Upper lobe of left lung (tissue), 6 donors: ENCODE measurements around the gene ITPR1. TPM values are rescaled to one million over a fixed set of nuclear protein-coding genes. Genes with fewer than 3 reads are reported as not detected.

Experiments
- ATAC-seq, 2 donors: fragments of 200-7000 bp; cut with Tn5 transposase; one replicate each; pipeline ENCODE4 v1.9.1; 2022; ENCODE audit warnings: mild to moderate bottlenecking in 2 of 2, moderate library complexity in 2 of 2; ENCODE audit not compliant: low FRiP score in 2 of 2
- DNase-seq, 2 donors: peaks; one replicate each; pipeline ENCODE4 v3.0.0-alpha.2; 2019 to 2020
- H3K27ac ChIP-seq, 4 donors: fragments of 200-600 bp; sonication (generic); one replicate each; pipeline ENCODE4 v1.5.1; 2016 to 2019
- H3K27me3 ChIP-seq, 4 donors: fragments of 200-600 bp; sonication (generic); one replicate each; pipeline ENCODE4 v1.5.1; 2017 to 2019
- H3K36me3 ChIP-seq, 4 donors: fragments of 200-600 bp; sonication (generic); one replicate each; pipeline ENCODE4 v1.5.1; 2016 to 2019
- H3K4me1 ChIP-seq, 4 donors: fragments of 200-600 bp; sonication (generic); one replicate each; pipeline ENCODE4 v1.5.1; 2018 to 2019
- H3K4me3 ChIP-seq, 4 donors: fragments of 200-600 bp; sonication (generic); one replicate each; pipeline ENCODE4 v1.5.1; 2017 to 2019; ENCODE audit warnings: mild to moderate bottlenecking in 2 of 4, moderate library complexity in 1 of 4
- H3K9me3 ChIP-seq, 4 donors: fragments of 200-600 bp; sonication (generic); one replicate each; pipeline ENCODE4 v1.5.1; 2018 to 2019
- EP300 ChIP-seq, 4 donors: sonication (generic); formaldehyde crosslinking; IDR thresholded peaks; one replicate each; pipeline ENCODE4 v1.5.1; 2017; ENCODE audit warnings: antibody characterized with exemption in 4 of 4, control low read depth in 2 of 4
- POLR2A ChIP-seq, 4 donors: fragments of 450-650 bp; IDR thresholded peaks; one replicate each; pipeline ENCODE4 v1.5.1; 2016 to 2017; ENCODE audit warnings: antibody characterized with exemption in 4 of 4, mild to moderate bottlenecking in 2 of 4
- POLR2AphosphoS5 ChIP-seq, 2 donors: sonication (generic); formaldehyde crosslinking; IDR thresholded peaks; one replicate each; pipeline ENCODE4 v1.5.1; 2017; ENCODE audit warnings: antibody characterized with exemption in 2 of 2
- WGBS, 2 donors: methylation state at CpG; one replicate each; pipeline ENCODE4 v1.1.5; 2017 to 2018; 5-methylcytosine and 5-hydroxymethylcytosine counted together
- total RNA-seq, 6 donors: library from RNA; depleted of rRNA in 4 of 6; stranded (reverse); fragments of >200 nt in 4 of 6; gene quantifications; one replicate each; pipeline versions ENCODE4 v1.1.0 to v1.2.1, GENCODE V29; 2016 to 2021
- TF ChIP-seq, protein P1 (sequence below), 6 experiments: fragments of 450-650 bp in 4 of 6; fragments of 200-600 bp in 2 of 6; sonication (generic) in 2 of 6; IDR thresholded peaks; one replicate each; pipeline ENCODE4 v1.5.1; 2016 to 2019; ENCODE audit warnings: antibody characterized with exemption in 6 of 6
- donor health status: DM: no; HTN: no; CAD: no; lungs with moderate emphysema.
- donor health status: DM: no; HTN: yes; CAD: no; lungs with severe emphysema.

ITPR1 gene
- total RNA-seq, 6 donors from 2014 or later, result 55.5 to 136 (median 66.2) TPM

DNA sequence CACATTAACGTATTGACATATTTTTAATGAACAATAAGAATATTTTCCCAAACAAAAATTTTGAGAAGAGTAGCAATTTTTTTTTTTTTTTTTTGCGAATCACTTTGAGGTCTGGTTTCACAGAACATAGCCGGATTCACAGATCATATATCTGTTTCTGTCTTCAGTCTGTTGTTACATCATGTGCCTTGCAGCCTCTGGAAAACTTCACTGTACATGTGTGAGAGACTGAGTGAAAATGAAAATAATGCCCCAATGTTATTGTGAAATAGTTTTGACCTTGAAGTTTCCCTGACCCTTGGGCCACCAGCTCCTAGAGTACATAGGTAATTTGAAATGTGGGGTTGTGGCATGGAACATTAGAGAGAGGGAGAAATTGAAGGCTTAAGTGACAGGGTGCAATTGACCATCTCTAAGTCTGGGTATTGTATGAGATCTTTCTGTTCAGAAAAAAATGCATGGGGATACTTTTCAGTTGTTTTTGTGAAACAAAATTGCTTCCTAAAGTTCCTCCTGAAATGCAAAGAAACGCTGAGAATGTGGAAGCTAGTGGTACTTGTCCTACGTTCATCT, 14.0 kb downstream of the ITPR1 start:
- 57 to 62% methylated on average over 5 of the region's 5 CpGs for WGBS, 2 donors
- H3K27ac ChIP-seq, result no peak overlapping the region
- no peak overlapping the region for H3K4me3 ChIP-seq
- H3K9me3 ChIP-seq, result no peaks in the 10 kb centered on the region
- no peaks in the 10 kb centered on the region for H3K27me3 ChIP-seq
- TF ChIP-seq POLR2A (IDR thresholded peaks at IDR 0.05) (no peak), EP300 (IDR thresholded peaks at IDR 0.05) (no peak), POLR2AphosphoS5 (IDR thresholded peaks at IDR 0.05) (no peak)
- TF ChIP-seq, protein P1, sequence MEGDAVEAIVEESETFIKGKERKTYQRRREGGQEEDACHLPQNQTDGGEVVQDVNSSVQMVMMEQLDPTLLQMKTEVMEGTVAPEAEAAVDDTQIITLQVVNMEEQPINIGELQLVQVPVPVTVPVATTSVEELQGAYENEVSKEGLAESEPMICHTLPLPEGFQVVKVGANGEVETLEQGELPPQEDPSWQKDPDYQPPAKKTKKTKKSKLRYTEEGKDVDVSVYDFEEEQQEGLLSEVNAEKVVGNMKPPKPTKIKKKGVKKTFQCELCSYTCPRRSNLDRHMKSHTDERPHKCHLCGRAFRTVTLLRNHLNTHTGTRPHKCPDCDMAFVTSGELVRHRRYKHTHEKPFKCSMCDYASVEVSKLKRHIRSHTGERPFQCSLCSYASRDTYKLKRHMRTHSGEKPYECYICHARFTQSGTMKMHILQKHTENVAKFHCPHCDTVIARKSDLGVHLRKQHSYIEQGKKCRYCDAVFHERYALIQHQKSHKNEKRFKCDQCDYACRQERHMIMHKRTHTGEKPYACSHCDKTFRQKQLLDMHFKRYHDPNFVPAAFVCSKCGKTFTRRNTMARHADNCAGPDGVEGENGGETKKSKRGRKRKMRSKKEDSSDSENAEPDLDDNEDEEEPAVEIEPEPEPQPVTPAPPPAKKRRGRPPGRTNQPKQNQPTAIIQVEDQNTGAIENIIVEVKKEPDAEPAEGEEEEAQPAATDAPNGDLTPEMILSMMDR (IDR thresholded peaks at IDR 0.05), result no peak
- DNase-seq, result no peak
- ATAC-seq, result no peak
- H3K4me1 ChIP-seq, result peaks cover 14 to 24% (median 19%) of the 10 kb centered on the region in 4 donors
- no peaks in the 10 kb centered on the region for H3K36me3 ChIP-seq

GRCh38 chr3:4508048-4508981, 15.2 kb downstream of the ITPR1 start:
- no peaks in the 10 kb centered on the region for H3K36me3 ChIP-seq
- ATAC-seq (no peak), DNase-seq (no peak)
- WGBS, 2 donors, result 74 to 83% methylated on average over 8 of the region's 8 CpGs
- H3K4me1 ChIP-seq, result peaks cover 14 to 22% (median 19%) of the 10 kb centered on the region in 4 donors
- H3K27me3 ChIP-seq, result no peaks in the 10 kb centered on the region
- H3K27ac ChIP-seq, result no peak overlapping the region
- H3K9me3 ChIP-seq, result no peaks in the 10 kb centered on the region
- H3K4me3 ChIP-seq, result no peak overlapping the region
- TF ChIP-seq POLR2AphosphoS5 (IDR thresholded peaks at IDR 0.05), result no peak
- no peak for TF ChIP-seq EP300 (IDR thresholded peaks at IDR 0.05)
- TF ChIP-seq, protein P1 (IDR thresholded peaks at IDR 0.05), result no peak
- no peak for TF ChIP-seq POLR2A (IDR thresholded peaks at IDR 0.05)

DNA sequence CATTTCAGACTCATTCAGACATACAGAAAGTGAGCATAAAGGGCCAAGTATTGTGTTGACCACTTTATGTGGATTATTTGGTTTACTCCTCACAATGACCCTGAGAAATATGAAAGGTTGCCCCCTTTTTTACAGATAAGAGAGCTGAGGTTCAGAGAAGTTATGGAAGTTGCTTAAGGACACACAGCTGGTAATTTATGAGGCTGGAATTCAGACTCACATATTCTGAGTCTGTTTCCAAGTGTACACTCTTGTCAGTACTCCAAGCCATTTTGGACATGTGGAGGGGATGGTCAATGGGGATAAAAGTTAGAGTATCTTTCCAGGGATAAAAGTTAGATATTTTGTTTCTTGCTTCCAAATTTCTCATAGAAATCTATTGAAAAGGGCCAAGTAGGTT, 15.9 kb downstream of the ITPR1 start:
- no peak for ATAC-seq
- peaks cover 13 to 19% (median 14%) of the 10 kb centered on the region in 4 donors for H3K4me1 ChIP-seq

DNA sequence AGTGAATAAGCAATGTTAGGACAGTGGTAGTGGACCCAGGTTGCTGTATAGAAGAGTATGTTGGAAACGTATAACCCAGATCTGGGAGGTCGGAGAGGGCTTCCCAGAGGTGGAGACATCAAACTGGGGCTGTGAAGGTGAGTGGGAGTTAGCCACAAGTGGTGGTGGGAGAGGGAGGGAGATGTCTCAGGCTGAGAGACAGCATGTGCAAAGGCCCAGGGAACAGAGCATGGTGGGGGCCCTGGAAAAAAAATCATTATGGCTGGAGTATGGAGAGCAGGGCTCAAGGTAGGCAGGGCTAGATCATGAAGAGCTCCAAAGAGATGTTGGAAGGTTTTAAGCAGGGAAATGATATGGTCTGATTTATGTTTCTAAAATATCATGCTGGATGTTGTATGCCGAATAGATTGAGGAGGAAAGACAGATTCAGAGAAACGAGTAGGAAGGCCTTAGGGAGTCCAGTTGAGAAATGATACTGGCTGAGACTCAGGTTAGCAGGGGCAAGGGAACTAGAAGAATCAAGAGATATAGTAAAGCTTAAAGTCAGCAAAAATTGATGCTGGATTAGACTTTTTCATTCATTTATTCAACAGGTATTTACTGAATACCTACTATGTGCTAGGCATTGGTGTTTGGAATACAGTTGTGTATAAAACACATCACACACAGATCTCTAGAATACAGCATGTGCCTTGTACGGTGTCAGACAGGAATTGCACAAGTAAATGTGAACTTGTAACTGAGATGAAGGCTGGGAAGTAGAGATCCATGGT, 17.0 kb downstream of the ITPR1 start:
- no peak for ATAC-seq
- TF ChIP-seq, protein P1 (IDR thresholded peaks at IDR 0.05), result no peak
- no peak for TF ChIP-seq POLR2AphosphoS5 (IDR thresholded peaks at IDR 0.05)
- no peak for TF ChIP-seq EP300 (IDR thresholded peaks at IDR 0.05)
- no peak for TF ChIP-seq POLR2A (IDR thresholded peaks at IDR 0.05)
- 86 to 91% methylated on average over 5 of the region's 5 CpGs for WGBS, 2 donors
- Histone ChIP-seq H3K4me3 (no peak overlapping the region), H3K36me3 (no peaks in the 10 kb centered on the region), H3K27ac (no peak overlapping the region), H3K4me1 (peaks cover 1 to 12% (median 7%) of the 10 kb centered on the region in 4 donors), H3K9me3 (no peaks in the 10 kb centered on the region), H3K27me3 (no peaks in the 10 kb centered on the region)
- DNase-seq, result no peak

More for the DNA sequence above, 15.9 kb downstream of the ITPR1 start:
- no peaks in the 10 kb centered on the region for H3K36me3 ChIP-seq
- H3K27ac ChIP-seq, result no peak overlapping the region
- no peaks in the 10 kb centered on the region for H3K27me3 ChIP-seq
- TF ChIP-seq POLR2A (IDR thresholded peaks at IDR 0.05) (no peak), POLR2AphosphoS5 (IDR thresholded peaks at IDR 0.05) (no peak), EP300 (IDR thresholded peaks at IDR 0.05) (no peak)
- TF ChIP-seq, protein P1 (IDR thresholded peaks at IDR 0.05), result no peak
- no peaks in the 10 kb centered on the region for H3K9me3 ChIP-seq
- no peak overlapping the region for H3K4me3 ChIP-seq
- DNase-seq, result no peak
